HCT116 (cell line): Measurements from ENCODE around the gene CHST9. TPM values are rescaled to one million over a fixed set of nuclear protein-coding genes. Genes with fewer than 3 reads are reported as not detected.

Experiments used
- ATAC-seq: fragments of 200-7000 bp; cut with Tn5 transposase; 2 replicates; pipeline ENCODE4 v1.9.1; 2020; ENCODE audit warnings: mild to moderate bottlenecking, moderate library complexity
- BruUV-seq: library from RNA; stranded (reverse); fragments of 400-500 nt; replicated peaks from 2 replicates; lab custom pipeline; 2021; lab: Mats Ljungman, UMichigan
- CTCF ChIA-PET: fragments of 300-600 bp; sonication (Branson Sonifier 250); formaldehyde crosslinking; loops from one replicate; lab custom pipeline; 2021; ENCODE audit warnings: antibody characterized with exemption; lab: Charles Lee
- POLR2A ChIA-PET: fragments of 300-600, 350-600 bp; sonication (Branson Sonifier 250); formaldehyde crosslinking; loops from one replicate; lab custom pipeline; 2021; ENCODE audit warnings: antibody characterized with exemption; lab: Charles Lee
- RAD21 ChIA-PET, 2 experiments: fragments of 300-600 bp; sonication (Branson Sonifier 250); formaldehyde crosslinking; loops; one replicate each; lab custom pipeline; 2023; ENCODE audit warnings: low total read pairs in 2 of 2; ENCODE audit not compliant: uncharacterized antibody in 2 of 2, unreplicated experiment in 2 of 2, low non-redundant PET in 1 of 2; lab: Charles Lee
- DNase-seq: peaks from one replicate; pipeline ENCODE4 v3.0.0-alpha.2; 2010; ENCODE audit warnings: low read depth, low spot score
- H2AFZ ChIP-seq: fragments of 200-600 bp; shearing (Covaris generic), sonication (generic); 2 replicates; pipeline ENCODE4 v1.6.1; 2017; ENCODE audit warnings: low read depth, mixed run types, mixed read lengths, antibody characterized with exemption, low read length; ENCODE audit not compliant: poor library complexity, severe bottlenecking
- H3K27ac ChIP-seq: 2 replicates; pipeline ENCODE4 v1.5.1; 2012; ENCODE audit warnings: low read depth, low read length
- H3K27me3 ChIP-seq: fragments of 200-600 bp; sonication (generic); 2 replicates; pipeline ENCODE4 v1.6.1; 2016; ENCODE audit warnings: mixed run types, low read length, mixed read lengths; ENCODE audit not compliant: insufficient read depth
- H3K36me3 ChIP-seq, 2 experiments: fragments of 200-500 bp in 1 of 2; fragments of 200-600 bp in 1 of 2; sonication (Bioruptor generic) in 1 of 2; sonication (generic) in 1 of 2; 2 replicates each; pipeline versions ENCODE4 v1.5.1 to v1.6.1; 2014 to 2016; ENCODE audit warnings: low read length in 2 of 2, inconsistent platforms in 1 of 2, mixed read lengths in 1 of 2, mixed run types in 1 of 2; ENCODE audit not compliant: insufficient read depth in 2 of 2, control insufficient read depth in 1 of 2
- H3K4me1 ChIP-seq, 2 experiments: fragments of 200-600 bp in 1 of 2; sonication (generic) in 1 of 2; 2 replicates each; pipeline versions ENCODE4 v1.5.1 to v1.6.1; 2012 to 2017; ENCODE audit warnings: low read length in 2 of 2, inconsistent platforms in 1 of 2, mild to moderate bottlenecking in 1 of 2, mixed read lengths in 1 of 2, mixed run types in 1 of 2, moderate library complexity in 1 of 2; ENCODE audit not compliant: insufficient read depth in 2 of 2, control insufficient read depth in 1 of 2
- H3K4me2 ChIP-seq: fragments of 200-600 bp; sonication (generic); 2 replicates; pipeline ENCODE4 v1.6.1; 2017; ENCODE audit warnings: mixed run types, low read length, mixed read lengths
- H3K4me3 ChIP-seq, 2 experiments: fragments of 200-600 bp in 1 of 2; sonication (generic) in 1 of 2; replicated peaks in 1 of 2; 2 replicates each; pipeline ENCODE4 v1.5.1; 2011 to 2016; ENCODE audit warnings: low read length in 2 of 2, control low read depth in 1 of 2, low read depth in 1 of 2, mild to moderate bottlenecking in 1 of 2, mixed read lengths in 1 of 2, mixed run types in 1 of 2
- H3K79me2 ChIP-seq: fragments of 200-600 bp; sonication (generic); 2 replicates; pipeline ENCODE4 v1.6.1; 2017; ENCODE audit warnings: mild to moderate bottlenecking, mixed run types, low read length, moderate library complexity, mixed read lengths; ENCODE audit not compliant: insufficient read depth
- H3K9ac ChIP-seq: fragments of 200-600 bp; sonication (generic); 2 replicates; pipeline ENCODE4 v1.6.1; 2016; ENCODE audit warnings: low read length, mixed read lengths
- H3K9me2 ChIP-seq: fragments of 200-600 bp; sonication (generic), shearing (Covaris generic); 2 replicates; pipeline ENCODE4 v1.6.1; 2017; ENCODE audit warnings: mixed run types, mild to moderate bottlenecking, moderate library complexity; ENCODE audit not compliant: insufficient read depth
- H3K9me3 ChIP-seq, 2 experiments: fragments of 200-500 bp in 1 of 2; fragments of 200-600 bp in 1 of 2; sonication (Bioruptor generic) in 1 of 2; sonication (generic) in 1 of 2; 2 replicates each; pipeline ENCODE4 v1.6.1; 2014 to 2017; ENCODE audit warnings: low read length in 2 of 2, mixed read lengths in 2 of 2, inconsistent platforms in 1 of 2, low read depth in 1 of 2, mild to moderate bottlenecking in 1 of 2, mixed run types in 1 of 2, moderate library complexity in 1 of 2; ENCODE audit not compliant: control insufficient read depth in 1 of 2, insufficient read depth in 1 of 2
- H4K20me1 ChIP-seq: fragments of 200-600 bp; sonication (generic), shearing (Covaris generic); 2 replicates; pipeline ENCODE4 v1.6.1; 2017; ENCODE audit warnings: mixed run types, mild to moderate bottlenecking, moderate library complexity; ENCODE audit not compliant: insufficient read depth
- CBX3 ChIP-seq: IDR thresholded peaks from 2 replicates; pipeline ENCODE4 v1.6.1; 2012; ENCODE audit warnings: low read depth
- CEBPB ChIP-seq: IDR thresholded peaks from 2 replicates; pipeline ENCODE4 v1.6.1; 2012; ENCODE audit warnings: low read depth
- CTCF ChIP-seq, 3 experiments: fragments of 200-600 bp in 1 of 3; sonication (generic) in 1 of 3; IDR thresholded peaks in 2 of 3; conservative IDR thresholded peaks in 1 of 3; 2 replicates each; pipeline ENCODE4 v1.5.1; 2012 to 2017; ENCODE audit warnings: low read depth in 2 of 3, low read length in 2 of 3, antibody characterized with exemption in 1 of 3, borderline replicate concordance in 1 of 3, control low read depth in 1 of 3, mild to moderate bottlenecking in 1 of 3, mixed read lengths in 1 of 3, mixed run types in 1 of 3, moderate library complexity in 1 of 3; ENCODE audit not compliant: insufficient read depth in 1 of 3
- EGR1 ChIP-seq: IDR thresholded peaks from 2 replicates; pipeline ENCODE4 v1.6.1; 2012; ENCODE audit warnings: low read depth
- ELF1 ChIP-seq: IDR thresholded peaks from 2 replicates; pipeline ENCODE4 v1.6.1; 2012; ENCODE audit warnings: low read depth, borderline replicate concordance
- EZH2 ChIP-seq: fragments of 200-600 bp; sonication (generic); IDR thresholded peaks from 2 replicates; pipeline ENCODE4 v1.6.1; 2017; ENCODE audit warnings: antibody characterized with exemption, mixed run types
- EZH2phosphoT487 ChIP-seq: fragments of 200-600 bp; IDR thresholded peaks from 2 replicates; pipeline ENCODE4 v1.6.1; 2018; ENCODE audit warnings: antibody characterized with exemption, borderline replicate concordance
- FOSL1 ChIP-seq: IDR thresholded peaks from 2 replicates; pipeline ENCODE4 v1.6.1; 2012; ENCODE audit warnings: low read depth
- JUND ChIP-seq: IDR thresholded peaks from 2 replicates; pipeline ENCODE4 v1.6.1; 2012
- RAD21 ChIP-seq: IDR thresholded peaks from 2 replicates; pipeline ENCODE4 v1.6.1; 2012; ENCODE audit warnings: low read depth, mild to moderate bottlenecking
- REST ChIP-seq: IDR thresholded peaks from 2 replicates; pipeline ENCODE4 v1.6.1; 2012; ENCODE audit warnings: low read depth
- SIN3A ChIP-seq: IDR thresholded peaks from 2 replicates; pipeline ENCODE4 v1.6.1; 2012; ENCODE audit warnings: low read depth
- SP1 ChIP-seq: IDR thresholded peaks from 2 replicates; pipeline ENCODE4 v1.6.1; 2012; ENCODE audit warnings: low read depth
- SRF ChIP-seq: IDR thresholded peaks from 2 replicates; pipeline ENCODE4 v1.6.1; 2012; ENCODE audit warnings: low read depth
- TCF7L2 ChIP-seq: IDR thresholded peaks from 2 replicates; pipeline ENCODE4 v1.7.0; 2011; ENCODE audit warnings: borderline replicate concordance, inconsistent platforms; ENCODE audit not compliant: insufficient read depth, insufficient read length; ENCODE audit errors: extremely low read depth
- ZFX ChIP-seq: fragments of 450-650 bp; IDR thresholded peaks from 2 replicates; pipeline ENCODE4 v1.6.1; 2017
- ZNF274 ChIP-seq: fragments of 200-500 bp; sonication (Bioruptor generic); IDR thresholded peaks from 2 replicates; pipeline ENCODE4 v1.6.1; 2014; ENCODE audit warnings: mild to moderate bottlenecking, low read depth, low read length, inconsistent platforms
- intact Hi-C: fragments of 100-400 bp; cut with micrococcal nuclease; formaldehyde crosslinking; loops from 2 replicates; pipeline ENCODE4 v1.10.0; 2022
- total RNA-seq: library from RNA; stranded (reverse); gene quantifications from one replicate; pipeline ENCODE4 v1.2.1, GENCODE V29; 2021; ENCODE audit not compliant: unreplicated experiment
- TF ChIP-seq, protein P1 (sequence below): IDR thresholded peaks from 2 replicates; pipeline ENCODE4 v1.6.1; 2012
- TF ChIP-seq, protein P2 (sequence below): IDR thresholded peaks from 2 replicates; pipeline ENCODE4 v1.6.1; 2012

Gene CHST9
- total RNA-seq, 1 experiment from 2014 or later, result not detected

DNA sequence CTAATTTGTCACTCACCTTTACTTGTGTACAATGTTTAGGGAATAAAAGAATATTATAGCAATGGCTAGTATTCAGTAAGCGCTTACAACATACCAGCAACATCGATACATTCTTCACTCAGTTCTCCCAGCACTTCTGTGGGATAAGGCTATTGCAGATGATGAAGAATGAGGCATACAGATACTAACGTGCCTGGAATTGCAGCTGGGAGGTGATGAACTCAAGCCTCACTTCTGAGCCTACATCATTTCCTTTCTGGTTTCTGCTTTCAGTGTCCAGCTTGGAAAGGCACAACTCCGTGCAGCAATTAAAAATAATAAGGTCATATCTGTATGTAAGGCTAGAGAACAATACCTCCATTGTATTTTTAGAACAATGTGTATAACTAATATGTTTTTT lies 224.2 kb downstream of the CHST9 start:
- BruUV-seq, result no TSS peak
- RAD21 ChIA-PET, result no interaction called here
- H3K27ac ChIP-seq, result no peak overlapping the region
- POLR2A ChIA-PET, result no interaction called here
- no peak overlapping the region for H3K4me3 ChIP-seq
- no peak overlapping the region for H3K9ac ChIP-seq
- no peaks in the 10 kb centered on the region for H3K27me3 ChIP-seq
- CTCF ChIA-PET, result no interaction called here
- TF ChIP-seq, protein P1, sequence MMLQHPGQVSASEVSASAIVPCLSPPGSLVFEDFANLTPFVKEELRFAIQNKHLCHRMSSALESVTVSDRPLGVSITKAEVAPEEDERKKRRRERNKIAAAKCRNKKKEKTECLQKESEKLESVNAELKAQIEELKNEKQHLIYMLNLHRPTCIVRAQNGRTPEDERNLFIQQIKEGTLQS, result no peak
- no peak for TF ChIP-seq TCF7L2
- TF ChIP-seq JUND, result no peak
- no peak for TF ChIP-seq CEBPB
- no peak for TF ChIP-seq ELF1
- no peak for TF ChIP-seq EGR1
- no peak for TF ChIP-seq EZH2
- TF ChIP-seq CTCF (IDR thresholded peaks at IDR 0.05 in 2 of 3, conservative IDR thresholded peaks at IDR 0.05 in 1 of 3; ENCODE audit: borderline replicate concordance in 1 of 3, insufficient read depth in 1 of 3, low read depth in 2 of 3, low read length in 2 of 3), result no peak
- no peak for TF ChIP-seq SRF
- TF ChIP-seq, protein P2, sequence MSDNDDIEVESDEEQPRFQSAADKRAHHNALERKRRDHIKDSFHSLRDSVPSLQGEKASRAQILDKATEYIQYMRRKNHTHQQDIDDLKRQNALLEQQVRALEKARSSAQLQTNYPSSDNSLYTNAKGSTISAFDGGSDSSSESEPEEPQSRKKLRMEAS, result no peak
- no peak for TF ChIP-seq REST
- TF ChIP-seq ZNF274, result no peak
- no peak for TF ChIP-seq ZFX
- TF ChIP-seq CBX3, result no peak
- TF ChIP-seq EZH2phosphoT487, result no peak
- TF ChIP-seq SP1, result no peak
- TF ChIP-seq SIN3A, result no peak
- no peak for TF ChIP-seq RAD21
- TF ChIP-seq FOSL1, result no peak
- no peak overlapping the region for H2AFZ ChIP-seq
- H3K9me3 ChIP-seq, result no peaks in the 10 kb centered on the region
- intact Hi-C loops, result loop anchor here (5.0 to 10.0 kb wide), 3 partner anchors 336 to 576 kb away; no protein-coding TSS in a partner anchor
- H3K36me3 ChIP-seq, result no peaks in the 10 kb centered on the region
- no peak for ATAC-seq
- no peaks in the 10 kb centered on the region for H4K20me1 ChIP-seq
- no peak for DNase-seq
- no peaks in the 10 kb centered on the region for H3K4me1 ChIP-seq
- no peaks in the 10 kb centered on the region for H3K79me2 ChIP-seq
- H3K4me2 ChIP-seq, result no peak overlapping the region
- no peaks in the 10 kb centered on the region for H3K9me2 ChIP-seq
